H1 (cell line): ENCODE data around the gene MEP1B.

Experiments used
- CBX5 ChIP-seq: fragments of 300-800, 300-1000 bp; sonication (generic); IDR thresholded peaks from 2 replicates; pipeline ENCODE4 v1.7.1; 2016; ENCODE audit warnings: antibody characterized with exemption, low read length, low read depth
- EZH2 ChIP-seq: fragments of 200-600 bp; sonication (generic); IDR thresholded peaks from 2 replicates; pipeline ENCODE4 v1.7.1; 2012; ENCODE audit warnings: low read depth, mild to moderate bottlenecking, moderate library complexity, low read length, inconsistent platforms; ENCODE audit not compliant: severe bottlenecking

GRCh38 chr18:32190209-32190608 is 370 bp downstream of the MEP1B start:
- TF ChIP-seq EZH2 (no peak), CBX5 (no peak)
